ENCODE data around the gene PDCD11.
A peak's percentile ranks its signal among the peaks of the same experiment; 100 is the strongest.

PDCD11 gene

GRCh38 chr10:103448746-103449145, 52.3 kb downstream of the PDCD11 start:
- intact Hi-C loops (cut with DNase I) = no loop called here
- DNase-seq = peak in 1 of 10 donors; percentile 61

GRCh38 chr10:103449208-103450144, 53.0 kb downstream of the PDCD11 start:
- DNase-seq = peak in 2 of 10 donors; percentile 69 to 78
- intact Hi-C loops (cut with DNase I) = no loop called here

GRCh38 chr10:103450201-103450695, 53.8 kb downstream of the PDCD11 start:
- DNase-seq = peak in 1 of 10 donors; percentile 24
- intact Hi-C loops (cut with DNase I) = no loop called here

- intact Hi-C loops (cut with DNase I) = no loop called here
- peak in 4 of 10 donors; percentile 24 to 89 (median 84) for DNase-seq
These were observed 54.8 kb downstream of the PDCD11 start for GRCh38 chr10:103451091-103451813.

- peak; percentile 48 to 95 (median 70) for DNase-seq
- intact Hi-C loops (cut with DNase I) = no loop called here
These were observed 55.5 kb downstream of the PDCD11 start, which contains the start of gene CALHM2 for GRCh38 chr10:103451831-103452505. Gene CALHM2, minus strand, starts transcription at chr10:103452370. Its CDS starts 2,429 bp downstream, at chr10:103449941.

GRCh38 chr10:103452506-103453230, 56.2 kb downstream of the PDCD11 start:
- intact Hi-C loops (cut with DNase I) = no loop called here
- peak in 1 of 10 donors; percentile 77 for DNase-seq

GRCh38 chr10:103454026-103454425, 57.6 kb downstream of the PDCD11 start:
- intact Hi-C loops (cut with DNase I) = no loop called here
- DNase-seq = peak in 1 of 10 donors; percentile 70

GRCh38 chr10:103455235-103455634, 58.8 kb downstream of the PDCD11 start:
- intact Hi-C loops (cut with DNase I) = no loop called here
- no peak for DNase-seq

GRCh38 chr10:103456074-103456660, 59.7 kb downstream of the PDCD11 start:
- intact Hi-C loops (cut with DNase I) = no loop called here
- no peak for DNase-seq

GRCh38 chr10:103457176-103457712, 60.8 kb downstream of the PDCD11 start:
- no peak for DNase-seq
- intact Hi-C loops (cut with DNase I) = no loop called here

GRCh38 chr10:103457896-103458583, 61.6 kb downstream of the PDCD11 start:
- intact Hi-C loops (cut with DNase I) = no loop called here
- no peak for DNase-seq

GRCh38 chr10:103458720-103459119, 62.3 kb downstream of the PDCD11 start, which contains the start of gene CALHM1:
Gene CALHM1, minus strand, starts transcription at chr10:103458900. Its CDS starts 149 bp downstream, at chr10:103458751.
- peak in 8 of 10 donors; percentile 42 to 93 (median 64) for DNase-seq
- intact Hi-C loops (cut with DNase I) = no loop called here

GRCh38 chr10:103459615-103460014, 63.2 kb downstream of the PDCD11 start:
- no peak for DNase-seq
- intact Hi-C loops (cut with DNase I) = no loop called here

- peak in 2 of 10 donors; percentile 4 to 14 for DNase-seq
- intact Hi-C loops (cut with DNase I) = no loop called here
These were observed 67.1 kb downstream of the PDCD11 start for GRCh38 chr10:103463499-103463898.

- DNase-seq = peak in 1 of 10 donors; percentile 42
- intact Hi-C loops (cut with DNase I) = no loop called here
These were observed 69.2 kb downstream of the PDCD11 start for GRCh38 chr10:103465411-103466179.

- intact Hi-C loops (cut with DNase I) = no loop called here
- peak in 1 of 10 donors; percentile 25 for DNase-seq
These were observed 70.3 kb downstream of the PDCD11 start for GRCh38 chr10:103466734-103467133.

GRCh38 chr10:103467406-103467805, 71.0 kb downstream of the PDCD11 start:
- no peak for DNase-seq
- intact Hi-C loops (cut with DNase I) = no loop called here

GRCh38 chr10:103469201-103469600, 72.8 kb downstream of the PDCD11 start:
- intact Hi-C loops (cut with DNase I) = no loop called here
- peak in 1 of 10 donors; percentile 4 for DNase-seq
